DOHH2 (cell line): ENCODE results near the gene DIP2B.

Experiments used
- EZH2phosphoT487 ChIP-seq: fragments of 200-600 bp; sonication (generic); IDR thresholded peaks from 2 replicates; pipeline ENCODE4 v1.6.1; 2017; ENCODE audit warnings: borderline replicate concordance, mild to moderate bottlenecking, antibody characterized with exemption, low read length, moderate library complexity, mixed read lengths
- TF ChIP-seq, protein P1 (sequence below): fragments of 200-600 bp; sonication (generic); IDR thresholded peaks from one replicate; pipeline ENCODE4 v1.5.1; 2014; ENCODE audit warnings: antibody characterized with exemption, mild to moderate bottlenecking, low read depth, low read length; ENCODE audit not compliant: poor library complexity, severe bottlenecking

DNA sequence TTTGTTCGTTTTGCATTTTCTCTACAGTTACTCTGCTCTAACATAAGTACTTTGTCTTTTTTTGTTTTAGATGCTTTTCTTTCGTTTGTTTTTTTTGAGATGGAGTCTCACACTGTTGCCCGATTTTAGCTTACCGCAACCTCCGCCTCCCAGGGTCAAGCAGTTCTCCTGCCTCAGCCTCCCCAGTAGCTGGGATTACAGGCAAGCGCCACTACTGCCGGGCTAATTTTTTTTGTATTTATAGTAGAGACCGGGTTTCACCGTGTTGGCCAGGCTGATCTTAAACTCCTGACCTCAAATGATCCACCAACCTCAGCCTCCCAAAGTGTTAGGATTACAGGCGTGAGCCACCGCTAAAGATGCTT is 2.7 kb downstream of the DIP2B start:
- TF ChIP-seq, protein P1, sequence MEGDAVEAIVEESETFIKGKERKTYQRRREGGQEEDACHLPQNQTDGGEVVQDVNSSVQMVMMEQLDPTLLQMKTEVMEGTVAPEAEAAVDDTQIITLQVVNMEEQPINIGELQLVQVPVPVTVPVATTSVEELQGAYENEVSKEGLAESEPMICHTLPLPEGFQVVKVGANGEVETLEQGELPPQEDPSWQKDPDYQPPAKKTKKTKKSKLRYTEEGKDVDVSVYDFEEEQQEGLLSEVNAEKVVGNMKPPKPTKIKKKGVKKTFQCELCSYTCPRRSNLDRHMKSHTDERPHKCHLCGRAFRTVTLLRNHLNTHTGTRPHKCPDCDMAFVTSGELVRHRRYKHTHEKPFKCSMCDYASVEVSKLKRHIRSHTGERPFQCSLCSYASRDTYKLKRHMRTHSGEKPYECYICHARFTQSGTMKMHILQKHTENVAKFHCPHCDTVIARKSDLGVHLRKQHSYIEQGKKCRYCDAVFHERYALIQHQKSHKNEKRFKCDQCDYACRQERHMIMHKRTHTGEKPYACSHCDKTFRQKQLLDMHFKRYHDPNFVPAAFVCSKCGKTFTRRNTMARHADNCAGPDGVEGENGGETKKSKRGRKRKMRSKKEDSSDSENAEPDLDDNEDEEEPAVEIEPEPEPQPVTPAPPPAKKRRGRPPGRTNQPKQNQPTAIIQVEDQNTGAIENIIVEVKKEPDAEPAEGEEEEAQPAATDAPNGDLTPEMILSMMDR, result no peak
- no peak for TF ChIP-seq EZH2phosphoT487
